ENCODE measurements around the gene INSC. TPM values are rescaled to one million over a fixed set of nuclear protein-coding genes. Genes with fewer than 3 reads are reported as not detected.

Gene INSC
- total and polyA plus RNA-seq, 2 of the 8 experiments (the other 6 are each of a cell fraction or from before 2014, with no cell fraction given): 0.58 to 0.59 TPM

GRCh38 chr11:15142838-15143237 is 28.1 kb downstream of the INSC start:
- peaks cover 0 to 7% (median 3%) of the 10 kb centered on the region in 4 experiments; a peak in 3 of 7 replicates for H3K4me1 ChIP-seq (replicated peaks in 1 of 4; ENCODE audit: control insufficient read depth in 3 of 4, insufficient read depth in 4 of 4, low read length in 3 of 4)
- no peak overlapping the region for H3K4ac ChIP-seq (replicated peaks; ENCODE audit: insufficient read length, low read depth, low read length)
- no peak overlapping the region for H2BK15ac ChIP-seq (ENCODE audit: low read length)
- DNase-seq (ENCODE audit: low read depth in 1 of 2, low spot score in 2 of 2) (no peak), FAIRE-seq (no peak)
- no peaks in the 10 kb centered on the region for H3K79me1 ChIP-seq (ENCODE audit: low read depth, low read length)
- no peak overlapping the region for H4K8ac ChIP-seq (ENCODE audit: extremely low read depth, insufficient read depth, low read length)
- no peaks in the 10 kb centered on the region for H4K20me1 ChIP-seq (replicated peaks in 1 of 2; ENCODE audit: control insufficient read depth in 1 of 2, insufficient read depth in 2 of 2, low read length in 2 of 2)
- no peak overlapping the region for H2AK5ac ChIP-seq (ENCODE audit: low read depth, low read length)
- ChIA-PET POLR2A (ENCODE audit: partially characterized antibody) (interaction anchor here (0.9 kb wide), 1 partner anchor 19 kb away, joined by 3 read pairs; no protein-coding TSS in a partner anchor), CTCF (ENCODE audit: partially characterized antibody) (interaction anchor here (0.6 to 9.8 kb wide), 12 partner anchors 9 to 672 kb away, joined by 3 to 107 read pairs (median 5); no protein-coding TSS in a partner anchor)
- H3K4me3 ChIP-seq (ENCODE audit: extremely low read depth in 1 of 4, insufficient read depth in 2 of 4, low read depth in 3 of 4, low read length in 4 of 4): no peak overlapping the region
- no peak overlapping the region for H3K23ac ChIP-seq (ENCODE audit: insufficient read length)
- H3K23me2 ChIP-seq (ENCODE audit: low read depth, low read length): no peaks in the 10 kb centered on the region
- no peak overlapping the region for H2AFZ ChIP-seq (ENCODE audit: low read length)
- H3K56ac ChIP-seq (replicated peaks; ENCODE audit: insufficient read length, low read depth, low read length): no peak overlapping the region
- no peaks in the 10 kb centered on the region for H3K27me3 ChIP-seq (replicated peaks in 1 of 4; ENCODE audit: control insufficient read depth in 3 of 4, extremely low read depth in 1 of 4, insufficient read depth in 3 of 4, low read length in 3 of 4)
- H3K9me3 ChIP-seq (ENCODE audit: insufficient read depth in 2 of 2, low read depth in 1 of 2, low read length in 1 of 2): no peaks in the 10 kb centered on the region
- H3K9ac ChIP-seq (replicated peaks in 1 of 4; ENCODE audit: extremely low read depth in 1 of 4, low read depth in 3 of 4, low read length in 3 of 4): no peak overlapping the region
- H2BK20ac ChIP-seq (ENCODE audit: low read length): no peak overlapping the region
- H2BK120ac ChIP-seq (replicated peaks; ENCODE audit: low read depth, low read length): no peak overlapping the region
- no peak overlapping the region for H4K91ac ChIP-seq (replicated peaks; ENCODE audit: insufficient read length, low read length)
- no peak overlapping the region for H4K5ac ChIP-seq (ENCODE audit: insufficient read length, low read depth, low read length)
- TF ChIP-seq RXRA (IDR thresholded peaks at IDR 0.05; ENCODE audit: insufficient read depth, low read depth, low read length) (no peak), SRF (IDR thresholded peaks at IDR 0.05; ENCODE audit: low read depth, low read length) (no peak), YY1 (IDR thresholded peaks at IDR 0.05; ENCODE audit: low read depth, low read length) (no peak), TAF1 (IDR thresholded peaks at IDR 0.05; ENCODE audit: low read depth, low read length) (no peak), POLR2A (IDR thresholded peaks at IDR 0.05; ENCODE audit: control extremely low read depth in 1 of 2, low read depth in 2 of 2, low read length in 2 of 2) (no peak), EP300 (IDR thresholded peaks at IDR 0.05; ENCODE audit: borderline replicate concordance in 1 of 2, low read depth in 2 of 2, low read length in 2 of 2) (no peak)
- H2BK12ac ChIP-seq (ENCODE audit: low read depth, low read length): no peak overlapping the region
- no peaks in the 10 kb centered on the region for H3K79me2 ChIP-seq (ENCODE audit: control insufficient read depth in 1 of 2, insufficient read depth in 2 of 2, low read length in 2 of 2)
- H3K36me3 ChIP-seq (ENCODE audit: control insufficient read depth in 2 of 4, insufficient read depth in 4 of 4, low read length in 3 of 4): no peaks in the 10 kb centered on the region
- no peak overlapping the region for H2BK5ac ChIP-seq (ENCODE audit: low read depth, low read length)
- H3K14ac ChIP-seq (ENCODE audit: insufficient read length): no peak overlapping the region
- no peak overlapping the region for H3K27ac ChIP-seq (ENCODE audit: low read depth, low read length)
- 68% methylated on average over 7 of the region's 7 CpGs; no CpG with 5 or more reads in 1 of the 2 experiments for WGBS, 2 experiments (ENCODE audit: extremely low coverage in 1 of 2, insufficient coverage in 1 of 2, insufficient read length in 1 of 2, insufficient replicate concordance in 2 of 2, low coverage in 1 of 2, low lambda C conversion rate in 2 of 2, missing lambda C conversion rate in 1 of 2)
- H3K18ac ChIP-seq (ENCODE audit: extremely low read depth, low read length): no peak overlapping the region
- no peak overlapping the region for H3K4me2 ChIP-seq (ENCODE audit: insufficient read depth in 1 of 2, low read depth in 2 of 2, low read length in 2 of 2)
